Mesothelial cell of epicardium (in vitro differentiated cells): ENCODE results near the gene ZNF273. TPM values are rescaled to one million over a fixed set of nuclear protein-coding genes. Genes with fewer than 3 reads are reported as not detected.
"Not testable (repeated sequence)": the region's sequence is repeated elsewhere in the genome, so short reads cannot be mapped to it uniquely, and the experiment has no call there.

Source experiments
- DNase-seq, 2 experiments: peaks; one replicate each; pipeline ENCODE4 v3.0.0; 2021; ENCODE audit warnings: low spot score in 2 of 2; ENCODE audit not compliant: unreplicated experiment in 2 of 2
- H3K27ac Mint-ChIP-seq: 2 replicates; pipeline ENCODE4 v1.8.0; 2021; ENCODE audit warnings: mixed read lengths
- H3K27me3 Mint-ChIP-seq: 2 replicates; pipeline ENCODE4 v1.8.0; 2021; ENCODE audit warnings: low read depth, mixed read lengths
- H3K36me3 Mint-ChIP-seq: 2 replicates; pipeline ENCODE4 v1.8.0; 2021; ENCODE audit warnings: mixed read lengths
- H3K4me1 Mint-ChIP-seq: 2 replicates; pipeline ENCODE4 v1.8.0; 2021; ENCODE audit warnings: mixed read lengths
- H3K4me3 Mint-ChIP-seq: 2 replicates; pipeline ENCODE4 v1.8.0; 2021; ENCODE audit warnings: mild to moderate bottlenecking, moderate library complexity, mixed read lengths
- H3K9me3 Mint-ChIP-seq: 2 replicates; pipeline ENCODE4 v1.8.0; 2021; ENCODE audit warnings: mixed read lengths
- CTCF ChIP-seq: fragments of 200-600 bp; sonication (generic); IDR thresholded peaks from one replicate; pipeline ENCODE4 v1.5.0; 2021; ENCODE audit warnings: antibody characterized with exemption; ENCODE audit not compliant: unreplicated experiment
- total RNA-seq: library from RNA; stranded (reverse); gene quantifications from 3 replicates; pipeline ENCODE4 v1.2.1, GENCODE V29; 2021

The ZNF273 gene
- total RNA-seq, 1 donor from 2014 or later: 7.3 TPM

DNA sequence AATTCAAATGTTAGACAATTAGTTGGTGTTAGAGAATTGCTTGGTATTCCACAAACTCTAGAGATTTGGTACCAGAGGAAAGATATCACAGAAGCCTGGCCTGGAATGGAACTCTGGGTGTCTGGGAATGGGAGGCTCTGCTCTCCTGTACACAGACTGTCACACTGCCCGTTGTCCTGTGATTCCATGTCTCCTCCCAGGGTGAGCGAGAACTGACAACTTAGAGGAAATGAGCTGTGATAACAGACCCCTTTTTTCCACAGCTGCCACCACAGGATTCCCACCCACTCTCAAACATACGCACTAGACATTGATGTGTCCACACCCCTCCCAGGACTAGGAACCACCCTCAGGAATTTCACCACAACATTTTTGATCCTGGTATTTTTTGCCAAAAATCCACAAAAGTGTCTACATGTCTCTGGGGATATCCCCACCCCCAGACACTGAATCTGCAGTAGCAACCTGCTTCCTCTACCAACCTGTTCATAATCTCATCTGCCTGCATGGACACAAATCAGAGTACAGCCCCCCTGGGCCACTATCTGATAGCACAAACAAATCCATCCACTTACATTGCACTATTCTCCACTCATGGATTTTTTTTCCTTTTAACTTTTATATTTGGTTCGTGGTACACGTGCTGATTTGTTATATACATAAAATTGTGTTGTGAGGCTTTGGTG is 4.7 kb downstream of the ZNF273 start:
- Mint-ChIP-seq H3K4me1 (peaks cover 29% of the 10 kb centered on the region), H3K27ac (no peak overlapping the region), H3K36me3 (peaks cover 18% of the 10 kb centered on the region), H3K27me3 (no peaks in the 10 kb centered on the region), H3K9me3 (peaks cover 17% of the 10 kb centered on the region), H3K4me3 (no peak overlapping the region)
- TF ChIP-seq CTCF: no peak
- no peak for DNase-seq

GRCh38 chr7:64908358-64908757 is 5.3 kb downstream of the ZNF273 start:
- peaks cover 20% of the 10 kb centered on the region for H3K9me3 Mint-ChIP-seq
- DNase-seq: no peak
- H3K27ac Mint-ChIP-seq: no peak overlapping the region
- no peak for TF ChIP-seq CTCF
- no peak overlapping the region for H3K4me3 Mint-ChIP-seq
- peaks cover 21% of the 10 kb centered on the region for H3K36me3 Mint-ChIP-seq
- H3K4me1 Mint-ChIP-seq: peaks cover 29% of the 10 kb centered on the region
- no peaks in the 10 kb centered on the region for H3K27me3 Mint-ChIP-seq

DNA sequence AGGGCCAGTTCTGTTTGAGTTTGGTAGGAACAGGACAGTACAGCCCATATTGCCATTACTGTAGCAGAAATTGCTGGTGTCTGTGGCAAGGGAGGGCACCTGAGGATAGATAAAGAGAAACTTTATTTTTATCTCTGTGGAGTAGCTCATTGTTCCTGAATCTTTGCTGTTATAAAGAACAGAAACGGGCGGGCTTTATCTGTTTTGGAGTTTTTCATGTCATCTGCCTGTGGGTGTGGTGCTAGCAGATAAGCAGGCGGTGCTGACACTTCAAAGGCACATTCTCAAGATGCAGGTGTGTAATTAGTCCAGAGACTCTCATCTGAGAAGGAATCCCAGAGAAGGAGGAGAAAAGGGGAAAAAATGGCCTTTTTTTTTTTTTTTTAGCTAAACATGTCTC is 11.5 kb downstream of the ZNF273 start:
- no peaks in the 10 kb centered on the region for H3K27me3 Mint-ChIP-seq
- peaks cover 56% of the 10 kb centered on the region for H3K36me3 Mint-ChIP-seq
- no peaks in the 10 kb centered on the region for H3K4me1 Mint-ChIP-seq
- no peak for TF ChIP-seq CTCF
- no peak for DNase-seq
- no peak overlapping the region for H3K27ac Mint-ChIP-seq
- H3K4me3 Mint-ChIP-seq: no peak overlapping the region
- peaks cover 33% of the 10 kb centered on the region for H3K9me3 Mint-ChIP-seq

DNA sequence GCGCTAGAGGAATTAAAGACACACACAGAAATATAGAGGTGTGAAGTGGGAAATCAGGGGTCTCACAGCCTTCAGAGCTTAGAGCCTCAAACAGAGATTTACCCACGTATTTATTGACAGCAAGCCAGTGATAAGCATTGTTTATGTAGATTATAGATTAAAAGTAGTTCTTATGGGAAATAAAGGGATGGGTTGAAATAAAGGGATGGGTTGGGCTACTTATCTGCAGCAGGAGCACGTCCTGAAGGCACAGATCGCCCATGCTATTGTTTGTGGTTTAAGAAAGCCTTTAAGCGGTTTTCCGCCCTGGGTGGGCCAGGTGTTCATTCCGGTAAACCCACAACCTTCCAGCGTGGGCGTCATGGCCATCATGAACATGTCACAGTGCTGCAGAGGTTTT is 12.2 kb downstream of the ZNF273 start:
- H3K4me1 Mint-ChIP-seq, H3K4me3 Mint-ChIP-seq, DNase-seq, H3K27ac Mint-ChIP-seq, H3K27me3 Mint-ChIP-seq: not testable (repeated sequence)
- Mint-ChIP-seq H3K9me3 (peaks cover 33% of the 10 kb centered on the region), H3K36me3 (peaks cover 59% of the 10 kb centered on the region)

DNA sequence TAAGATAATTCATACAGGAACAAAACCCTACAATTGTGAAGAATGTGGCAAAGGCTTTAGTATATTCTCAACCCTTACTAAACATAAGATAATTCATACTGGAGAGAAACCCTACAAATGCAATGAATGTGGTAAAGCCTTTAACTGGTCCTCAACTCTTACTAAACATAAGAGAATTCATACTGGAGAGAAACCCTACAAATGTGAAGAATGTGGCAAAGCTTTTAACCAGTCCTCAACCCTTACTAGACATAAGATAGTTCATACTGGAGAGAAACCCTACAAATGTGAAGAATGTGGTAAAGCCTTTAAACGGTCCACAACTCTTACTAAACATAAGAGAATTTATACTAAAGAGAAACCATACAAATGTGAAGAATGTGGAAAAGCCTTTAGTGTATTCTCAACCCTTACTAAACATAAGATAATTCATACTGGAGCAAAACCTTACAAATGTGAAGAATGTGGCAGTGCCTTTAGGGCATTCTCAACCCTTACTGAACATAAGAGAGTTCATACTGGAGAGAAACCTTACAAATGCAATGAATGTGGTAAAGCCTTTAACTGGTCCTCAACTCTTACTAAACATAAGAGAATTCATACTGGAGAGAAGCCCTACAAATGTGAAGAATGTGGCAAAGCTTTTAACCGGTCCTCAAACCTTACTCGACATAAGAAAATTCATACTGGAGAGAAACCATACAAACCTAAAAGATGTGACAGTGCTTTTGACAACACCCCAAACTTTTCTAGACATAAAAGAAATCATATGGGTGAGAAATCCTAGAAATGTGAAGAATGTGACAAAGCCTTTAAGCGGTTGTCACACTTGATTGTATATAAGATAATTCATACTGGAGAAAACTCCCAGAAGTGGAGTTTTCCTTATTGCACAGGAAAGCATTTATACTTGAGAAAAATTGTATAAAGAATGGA is 25.4 kb downstream of the ZNF273 start:
- H3K36me3 Mint-ChIP-seq: peaks cover 62% of the 10 kb centered on the region
- not testable (repeated sequence) for DNase-seq, H3K4me3 Mint-ChIP-seq, H3K27ac Mint-ChIP-seq, H3K4me1 Mint-ChIP-seq, H3K27me3 Mint-ChIP-seq
- H3K9me3 Mint-ChIP-seq: peaks cover 56% of the 10 kb centered on the region

DNA sequence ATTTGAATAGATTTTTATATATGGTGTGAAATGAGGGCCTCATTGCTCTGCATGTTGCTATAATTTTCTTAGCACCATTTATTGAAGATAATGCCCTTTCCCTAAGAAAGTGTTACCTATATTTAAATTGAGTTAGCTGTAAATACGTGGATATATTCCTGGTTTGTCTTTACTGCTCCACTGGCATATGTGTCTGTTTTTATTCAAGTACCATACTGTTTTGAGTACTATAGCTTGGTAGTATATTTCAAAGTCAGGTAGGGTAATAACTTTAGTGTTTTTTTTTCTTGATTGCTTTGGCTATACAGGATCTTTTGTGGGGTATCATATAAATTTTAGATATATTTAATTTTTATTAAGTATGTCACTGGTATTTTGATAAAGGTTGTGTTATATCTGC is 31.4 kb downstream of the ZNF273 start:
- Mint-ChIP-seq H3K36me3 (peaks cover 10% of the 10 kb centered on the region), H3K27me3 (no peaks in the 10 kb centered on the region), H3K9me3 (peaks cover 11% of the 10 kb centered on the region), H3K4me1 (no peaks in the 10 kb centered on the region), H3K27ac (no peak overlapping the region), H3K4me3 (no peak overlapping the region)
- no peak for DNase-seq
- TF ChIP-seq CTCF: no peak
